GM12892 (cell line): ENCODE data around the gene RNF126.

Experiments used
- POLR2A ChIP-seq: IDR thresholded peaks from 2 replicates; pipeline ENCODE4 v1.6.1; 2011; ENCODE audit warnings: low read depth, low read length, control low read depth
- POLR2AphosphoS5 ChIP-seq: IDR thresholded peaks from 2 replicates; pipeline ENCODE4 v1.6.1; 2011; ENCODE audit warnings: low read depth, low read length, control low read depth
- TAF1 ChIP-seq: IDR thresholded peaks from 2 replicates; pipeline ENCODE4 v1.6.1; 2011; ENCODE audit warnings: low read depth, mild to moderate bottlenecking, control low read depth, low read length, borderline replicate concordance

DNA sequence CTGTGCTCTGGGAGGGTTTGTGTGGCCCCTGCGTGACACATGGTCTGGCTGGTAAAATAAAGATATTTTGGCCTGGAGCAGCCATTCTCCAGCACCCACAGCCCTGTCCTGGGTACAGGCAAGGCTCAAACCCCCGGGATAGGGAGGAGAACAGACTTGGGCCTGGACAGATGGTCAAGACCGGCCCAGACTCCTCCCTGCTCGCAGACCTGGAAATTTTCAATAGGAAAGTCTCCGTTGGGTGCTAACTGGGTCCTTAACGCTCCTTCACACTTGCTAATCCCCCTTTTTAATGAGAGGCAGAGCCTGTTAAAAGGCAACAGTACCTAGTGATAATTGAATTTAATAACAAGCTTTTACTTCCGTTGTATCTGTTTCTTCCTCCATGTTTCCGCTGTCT, 48.2 kb upstream of the RNF126 start:
- TF ChIP-seq POLR2AphosphoS5 (no peak), POLR2A (no peak), TAF1 (no peak)
